ENCODE data around the gene TLNRD1.

The TLNRD1 gene

GRCh38 chr15:80977627-80978036, 23.1 kb upstream of the TLNRD1 start:
- H3K4me3 ChIP-seq (ENCODE audit: low read depth, low read length) = no peak overlapping the region
- peak; percentile 49 for DNase-seq (ENCODE audit: low read depth, low spot score)
- TF ChIP-seq CTCF (IDR thresholded peaks at IDR 0.05; ENCODE audit: low read depth, low read length) = peak; percentile 64
- in situ Hi-C loops (cut with HindIII; ENCODE audit: low sequenced_read_pairs) = no loop called here

GRCh38 chr15:80978685-80979329, 21.9 kb upstream of the TLNRD1 start:
- in situ Hi-C loops (cut with HindIII; ENCODE audit: low sequenced_read_pairs) = no loop called here

GRCh38 chr15:80979538-80980200, 21.1 kb upstream of the TLNRD1 start:
- TF ChIP-seq CTCF (IDR thresholded peaks at IDR 0.05; ENCODE audit: low read depth, low read length) = no peak
- in situ Hi-C loops (cut with HindIII; ENCODE audit: low sequenced_read_pairs) = no loop called here
- DNase-seq (ENCODE audit: low read depth, low spot score) = no peak
- H3K4me3 ChIP-seq (ENCODE audit: low read depth, low read length) = no peak overlapping the region

More at GRCh38 chr15:80978685-80979329, 21.9 kb upstream of the TLNRD1 start:
- peak; percentile 39 for DNase-seq (ENCODE audit: low read depth, low spot score)
- no peak for TF ChIP-seq CTCF (IDR thresholded peaks at IDR 0.05; ENCODE audit: low read depth, low read length)
- H3K4me3 ChIP-seq (ENCODE audit: low read depth, low read length) = no peak overlapping the region

- DNase-seq (ENCODE audit: low read depth, low spot score) = no peak
- H3K4me3 ChIP-seq (ENCODE audit: low read depth, low read length) = no peak overlapping the region
- in situ Hi-C loops (cut with HindIII; ENCODE audit: low sequenced_read_pairs) = no loop called here
- peak; percentile 8 for TF ChIP-seq CTCF (IDR thresholded peaks at IDR 0.05; ENCODE audit: low read depth, low read length)
Observed at GRCh38 chr15:80982205-80982604, 18.5 kb upstream of the TLNRD1 start.

- TF ChIP-seq CTCF (IDR thresholded peaks at IDR 0.05; ENCODE audit: low read depth, low read length) = no peak
- in situ Hi-C loops (cut with HindIII; ENCODE audit: low sequenced_read_pairs) = no loop called here
- no peak overlapping the region for H3K4me3 ChIP-seq (ENCODE audit: low read depth, low read length)
- no peak for DNase-seq (ENCODE audit: low read depth, low spot score)
Observed at GRCh38 chr15:80982839-80983238, 17.9 kb upstream of the TLNRD1 start.

- in situ Hi-C loops (cut with HindIII; ENCODE audit: low sequenced_read_pairs) = no loop called here
- no peak for TF ChIP-seq CTCF (IDR thresholded peaks at IDR 0.05; ENCODE audit: low read depth, low read length)
- no peak for DNase-seq (ENCODE audit: low read depth, low spot score)
- H3K4me3 ChIP-seq (ENCODE audit: low read depth, low read length) = no peak overlapping the region
Observed at GRCh38 chr15:80984856-80985255, 15.9 kb upstream of the TLNRD1 start.
